ENCODE data around the gene CCDC85A. TPM values are rescaled to one million over a fixed set of nuclear protein-coding genes. Genes with fewer than 3 reads are reported as not detected.
A peak's percentile ranks its signal among the peaks of the same experiment; 100 is the strongest.
"Not testable (repeated sequence)": the region's sequence is repeated elsewhere in the genome, so short reads cannot be mapped to it uniquely, and the experiment has no call there.

The CCDC85A gene
- 4.7 TPM for total RNA-seq

- peak within 1 kb of the TSS; percentile 50 to 70 for H3K4me3 ChIP-seq
- TF ChIP-seq POLR2AphosphoS5 (IDR thresholded peaks at IDR 0.05; ENCODE audit: insufficient read depth in 1 of 2, low read depth in 1 of 2) (peak in 1 of 2 donors; percentile 18), CTCF (IDR thresholded peaks at IDR 0.05) (peak; percentile 59 to 93 (median 70)), POLR2A (IDR thresholded peaks at IDR 0.05) (no peak)
- H3K27ac ChIP-seq = peak within 1 kb of the TSS; percentile 11
- no peaks in the 10 kb centered on the region for H3K27me3 ChIP-seq
- no peaks in the 10 kb centered on the region for H3K9me3 ChIP-seq
- H3K4me1 ChIP-seq = peaks cover 25% of the 10 kb centered on the region
- peak in 1 of 2 donors; percentile 84 for DNase-seq (ENCODE audit: extremely low spot score in 2 of 2)
- H3K36me3 ChIP-seq = no peaks in the 10 kb centered on the region
- intact Hi-C loops (cut with DNase I) = loop anchor here (10.0 kb wide), 1 partner anchor 561 kb away; no protein-coding TSS in a partner anchor
Measured at GRCh38 chr2:56183643-56184499, at the start of gene CCDC85A. CCDC85A (plus strand) TSS chr2:56183990; CDS start chr2:56184625, 635 bp downstream.

- Histone ChIP-seq H3K4me1 (no peaks in the 10 kb centered on the region), H3K36me3 (no peaks in the 10 kb centered on the region), H3K27ac (no peak overlapping the region), H3K9me3 (no peaks in the 10 kb centered on the region), H3K4me3 (no peak overlapping the region), H3K27me3 (no peaks in the 10 kb centered on the region)
- TF ChIP-seq POLR2A (IDR thresholded peaks at IDR 0.05) = no peak
- no peak for TF ChIP-seq CTCF (IDR thresholded peaks at IDR 0.05)
- no peak for TF ChIP-seq POLR2AphosphoS5 (IDR thresholded peaks at IDR 0.05; ENCODE audit: insufficient read depth in 1 of 2, low read depth in 1 of 2)
- DNase-seq (ENCODE audit: extremely low spot score in 2 of 2) = no peak
- intact Hi-C loops (cut with DNase I) = loop anchor here (5.0 kb wide), 1 partner anchor 418 kb away; no protein-coding TSS in a partner anchor
Measured at GRCh38 chr2:56134861-56135260, 48.9 kb upstream of the CCDC85A start.

GRCh38 chr2:56142497-56143061 is 41.2 kb upstream of the CCDC85A start:
- intact Hi-C loops (cut with DNase I); H3K27ac ChIP-seq; H3K36me3 ChIP-seq; H3K27me3 ChIP-seq; H3K4me3 ChIP-seq; DNase-seq (ENCODE audit: extremely low spot score in 2 of 2); H3K4me1 ChIP-seq; H3K9me3 ChIP-seq: not testable (repeated sequence)

- no peak for DNase-seq (ENCODE audit: extremely low spot score in 2 of 2)
- TF ChIP-seq POLR2A (IDR thresholded peaks at IDR 0.05) (no peak), POLR2AphosphoS5 (IDR thresholded peaks at IDR 0.05; ENCODE audit: insufficient read depth in 1 of 2, low read depth in 1 of 2) (no peak), CTCF (IDR thresholded peaks at IDR 0.05) (no peak)
- Histone ChIP-seq H3K36me3 (no peaks in the 10 kb centered on the region), H3K9me3 (no peaks in the 10 kb centered on the region), H3K4me1 (no peaks in the 10 kb centered on the region), H3K4me3 (no peak overlapping the region), H3K27me3 (no peaks in the 10 kb centered on the region), H3K27ac (no peak overlapping the region)
- intact Hi-C loops (cut with DNase I) = no loop called here
Measured at GRCh38 chr2:56147907-56148306, 35.9 kb upstream of the CCDC85A start.

- Histone ChIP-seq H3K36me3 (no peaks in the 10 kb centered on the region), H3K27me3 (no peaks in the 10 kb centered on the region), H3K9me3 (no peaks in the 10 kb centered on the region), H3K4me1 (no peaks in the 10 kb centered on the region), H3K4me3 (no peak overlapping the region), H3K27ac (no peak overlapping the region)
- intact Hi-C loops (cut with DNase I) = no loop called here
- TF ChIP-seq CTCF (IDR thresholded peaks at IDR 0.05) (no peak), POLR2A (IDR thresholded peaks at IDR 0.05) (no peak)
- DNase-seq (ENCODE audit: extremely low spot score in 2 of 2) = no peak
Measured at GRCh38 chr2:56148825-56149224, 35.0 kb upstream of the CCDC85A start.

Measured in vagina (tissue), 2 donors.